ENCODE measurements around the gene ANKDD1B. TPM values are rescaled to one million over a fixed set of nuclear protein-coding genes. Genes with fewer than 3 reads are reported as not detected.

Gene ANKDD1B
- polyA plus RNA-seq, 3 donors, result 0.32 TPM; not detected in 2

GRCh38 chr5:75640826-75641225 is 29.6 kb downstream of the ANKDD1B start:
- no peak for DNase-seq
- no peaks in the 10 kb centered on the region for H3K4me1 Mint-ChIP-seq
- no peaks in the 10 kb centered on the region for H3K27me3 ChIP-seq (ENCODE audit: control insufficient read depth in 2 of 2, insufficient read depth in 2 of 2, low read length in 2 of 2)
- no peak overlapping the region for H3K4me3 Mint-ChIP-seq
- intact Hi-C loops (cut with micrococcal nuclease), result no loop called here
- no CpG with 5 or more reads among the region's 2 CpGs for WGBS (ENCODE audit: insufficient coverage)
- H3K9ac ChIP-seq (ENCODE audit: insufficient read depth, low read length, poor library complexity, severe bottlenecking), result no peak overlapping the region
- H3K9me3 ChIP-seq (replicated peaks in 1 of 2; ENCODE audit: control insufficient read depth in 1 of 2, insufficient read depth in 1 of 2, low read length in 2 of 2), result no peaks in the 10 kb centered on the region
- H3K4me2 ChIP-seq (replicated peaks; ENCODE audit: extremely low read depth, low read length, poor library complexity, severe bottlenecking), result no peak overlapping the region
- no peaks in the 10 kb centered on the region for H3K36me3 ChIP-seq (replicated peaks in 1 of 2; ENCODE audit: control insufficient read depth in 1 of 2, insufficient read depth in 2 of 2, low read length in 2 of 2)
- no peak overlapping the region for H3K27ac ChIP-seq (ENCODE audit: low read depth in 1 of 2, low read length in 2 of 2)
- H3K4me3 ChIP-seq (replicated peaks in 1 of 3; ENCODE audit: low read depth in 2 of 3, low read length in 3 of 3), result no peak overlapping the region
- H4K20me1 ChIP-seq (ENCODE audit: insufficient read depth, low read length), result no peaks in the 10 kb centered on the region
- H3K27me3 Mint-ChIP-seq (ENCODE audit: low read depth in 3 of 3), result peaks cover 0 to 4% (median 2%) of the 10 kb centered on the region in 3 donors
- peaks cover 0 to 10% (median 0%) of the 10 kb centered on the region in 7 donors for H3K9me3 Mint-ChIP-seq
- H3K27ac Mint-ChIP-seq, result no peak overlapping the region
- TF ChIP-seq, protein P1, sequence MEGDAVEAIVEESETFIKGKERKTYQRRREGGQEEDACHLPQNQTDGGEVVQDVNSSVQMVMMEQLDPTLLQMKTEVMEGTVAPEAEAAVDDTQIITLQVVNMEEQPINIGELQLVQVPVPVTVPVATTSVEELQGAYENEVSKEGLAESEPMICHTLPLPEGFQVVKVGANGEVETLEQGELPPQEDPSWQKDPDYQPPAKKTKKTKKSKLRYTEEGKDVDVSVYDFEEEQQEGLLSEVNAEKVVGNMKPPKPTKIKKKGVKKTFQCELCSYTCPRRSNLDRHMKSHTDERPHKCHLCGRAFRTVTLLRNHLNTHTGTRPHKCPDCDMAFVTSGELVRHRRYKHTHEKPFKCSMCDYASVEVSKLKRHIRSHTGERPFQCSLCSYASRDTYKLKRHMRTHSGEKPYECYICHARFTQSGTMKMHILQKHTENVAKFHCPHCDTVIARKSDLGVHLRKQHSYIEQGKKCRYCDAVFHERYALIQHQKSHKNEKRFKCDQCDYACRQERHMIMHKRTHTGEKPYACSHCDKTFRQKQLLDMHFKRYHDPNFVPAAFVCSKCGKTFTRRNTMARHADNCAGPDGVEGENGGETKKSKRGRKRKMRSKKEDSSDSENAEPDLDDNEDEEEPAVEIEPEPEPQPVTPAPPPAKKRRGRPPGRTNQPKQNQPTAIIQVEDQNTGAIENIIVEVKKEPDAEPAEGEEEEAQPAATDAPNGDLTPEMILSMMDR (IDR thresholded peaks at IDR 0.05), result no peak
- H3K79me2 ChIP-seq (ENCODE audit: insufficient read depth, low read length), result no peaks in the 10 kb centered on the region
- H2AFZ ChIP-seq (ENCODE audit: insufficient read depth, low read depth, low read length, poor library complexity, severe bottlenecking), result no peak overlapping the region
- H3K4me1 ChIP-seq (ENCODE audit: control insufficient read depth in 1 of 2, insufficient read depth in 2 of 2, low read length in 2 of 2), result no peaks in the 10 kb centered on the region
- H3K36me3 Mint-ChIP-seq, result no peaks in the 10 kb centered on the region

- Histone ChIP-seq H3K4me1 (ENCODE audit: control insufficient read depth in 1 of 2, insufficient read depth in 2 of 2, low read length in 2 of 2) (no peaks in the 10 kb centered on the region), H3K36me3 (replicated peaks in 1 of 2; ENCODE audit: control insufficient read depth in 1 of 2, insufficient read depth in 2 of 2, low read length in 2 of 2) (no peaks in the 10 kb centered on the region), H3K79me2 (ENCODE audit: insufficient read depth, low read length) (no peaks in the 10 kb centered on the region), H3K9ac (ENCODE audit: insufficient read depth, low read length, poor library complexity, severe bottlenecking) (no peak overlapping the region), H4K20me1 (ENCODE audit: insufficient read depth, low read length) (no peaks in the 10 kb centered on the region), H3K4me3 (replicated peaks in 1 of 3; ENCODE audit: low read depth in 2 of 3, low read length in 3 of 3) (no peak overlapping the region), H3K4me2 (replicated peaks; ENCODE audit: extremely low read depth, low read length, poor library complexity, severe bottlenecking) (no peak overlapping the region), H3K9me3 (replicated peaks in 1 of 2; ENCODE audit: control insufficient read depth in 1 of 2, insufficient read depth in 1 of 2, low read length in 2 of 2) (no peaks in the 10 kb centered on the region), H3K27me3 (ENCODE audit: control insufficient read depth in 2 of 2, insufficient read depth in 2 of 2, low read length in 2 of 2) (no peaks in the 10 kb centered on the region), H2AFZ (ENCODE audit: insufficient read depth, low read depth, low read length, poor library complexity, severe bottlenecking) (no peak overlapping the region), H3K27ac (ENCODE audit: low read depth in 1 of 2, low read length in 2 of 2) (no peak overlapping the region)
- peaks cover 0 to under 1% (median 0%) of the 10 kb centered on the region in 3 donors for H3K27me3 Mint-ChIP-seq (ENCODE audit: low read depth in 3 of 3)
- peaks cover 0 to 4% (median 0%) of the 10 kb centered on the region in 7 donors for H3K9me3 Mint-ChIP-seq
- no peaks in the 10 kb centered on the region for H3K4me1 Mint-ChIP-seq
- no peak overlapping the region for H3K27ac Mint-ChIP-seq
- WGBS (ENCODE audit: insufficient coverage), result no CpG with 5 or more reads among the region's 2 CpGs
- TF ChIP-seq, protein P1 (IDR thresholded peaks at IDR 0.05), result no peak
- intact Hi-C loops (cut with micrococcal nuclease), result no loop called here
- no peaks in the 10 kb centered on the region for H3K36me3 Mint-ChIP-seq
- no peak for DNase-seq
- no peak overlapping the region for H3K4me3 Mint-ChIP-seq
These were observed 37.5 kb downstream of the ANKDD1B start for GRCh38 chr5:75648712-75649111.
